ENCODE measurements around the gene EML5. TPM values are rescaled to one million over a fixed set of nuclear protein-coding genes. Genes with fewer than 3 reads are reported as not detected.

Gene EML5
- total RNA-seq, 2 experiments from 2014 or later, result 2.8 to 3.1 TPM

DNA sequence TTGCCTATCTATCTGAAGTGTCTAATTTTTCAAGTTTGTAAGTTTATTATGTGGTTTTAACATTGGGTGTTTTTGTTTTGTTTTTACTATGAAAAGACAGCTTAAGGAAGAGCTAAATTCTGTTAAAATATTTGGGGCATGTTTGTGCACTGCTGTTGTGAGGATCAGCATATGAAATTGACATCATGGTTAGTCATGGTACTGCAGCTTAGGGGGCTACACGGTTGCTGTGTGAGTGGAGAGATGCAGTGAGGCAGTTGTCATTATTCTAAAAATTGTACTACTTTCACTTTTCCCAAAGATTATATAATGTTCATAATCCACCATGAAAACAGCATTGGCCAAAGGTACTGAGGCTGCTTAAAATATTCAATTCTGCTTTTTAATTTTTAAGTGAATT lies 180.9 kb downstream of the EML5 start:
- DNase-seq (no peak), ATAC-seq (ENCODE audit: poor library complexity) (no peak)
- peaks cover 81% of the 10 kb centered on the region for H3K36me3 Mint-ChIP-seq (ENCODE audit: low read depth)
- ChIA-PET POLR2A (interaction anchor here (0.5 kb wide), 1 partner anchor 9 kb away, joined by 3 read pairs; no protein-coding TSS in a partner anchor), CTCF (no interaction called here)
- no peaks in the 10 kb centered on the region for H3K4me1 ChIP-seq (ENCODE audit: insufficient read depth, low read length)
- H3K4me3 Mint-ChIP-seq, result no peak overlapping the region
- TF ChIP-seq, protein P1, sequence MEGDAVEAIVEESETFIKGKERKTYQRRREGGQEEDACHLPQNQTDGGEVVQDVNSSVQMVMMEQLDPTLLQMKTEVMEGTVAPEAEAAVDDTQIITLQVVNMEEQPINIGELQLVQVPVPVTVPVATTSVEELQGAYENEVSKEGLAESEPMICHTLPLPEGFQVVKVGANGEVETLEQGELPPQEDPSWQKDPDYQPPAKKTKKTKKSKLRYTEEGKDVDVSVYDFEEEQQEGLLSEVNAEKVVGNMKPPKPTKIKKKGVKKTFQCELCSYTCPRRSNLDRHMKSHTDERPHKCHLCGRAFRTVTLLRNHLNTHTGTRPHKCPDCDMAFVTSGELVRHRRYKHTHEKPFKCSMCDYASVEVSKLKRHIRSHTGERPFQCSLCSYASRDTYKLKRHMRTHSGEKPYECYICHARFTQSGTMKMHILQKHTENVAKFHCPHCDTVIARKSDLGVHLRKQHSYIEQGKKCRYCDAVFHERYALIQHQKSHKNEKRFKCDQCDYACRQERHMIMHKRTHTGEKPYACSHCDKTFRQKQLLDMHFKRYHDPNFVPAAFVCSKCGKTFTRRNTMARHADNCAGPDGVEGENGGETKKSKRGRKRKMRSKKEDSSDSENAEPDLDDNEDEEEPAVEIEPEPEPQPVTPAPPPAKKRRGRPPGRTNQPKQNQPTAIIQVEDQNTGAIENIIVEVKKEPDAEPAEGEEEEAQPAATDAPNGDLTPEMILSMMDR (IDR thresholded peaks at IDR 0.05), result no peak
- H3K4me1 Mint-ChIP-seq (ENCODE audit: low read depth), result peaks cover 18% of the 10 kb centered on the region
- intact Hi-C loops (cut with DNase I, micrococcal nuclease), result no loop called here
- no peak overlapping the region for H3K27ac Mint-ChIP-seq
- no peaks in the 10 kb centered on the region for H3K9me3 Mint-ChIP-seq
- peaks cover 48% of the 10 kb centered on the region for H3K36me3 ChIP-seq (ENCODE audit: insufficient read depth, low read length)
- H3K27me3 Mint-ChIP-seq, result no peaks in the 10 kb centered on the region
- H3K4me3 ChIP-seq (ENCODE audit: low read length), result no peak overlapping the region
- H3K9me3 ChIP-seq (ENCODE audit: control insufficient read depth in 1 of 2, insufficient read depth in 1 of 2, low read length in 2 of 2), result no peaks in the 10 kb centered on the region
- H3K27ac ChIP-seq (ENCODE audit: low read depth in 1 of 2, low read length in 2 of 2), result no peak overlapping the region
- H3K27me3 ChIP-seq (ENCODE audit: control insufficient read depth in 1 of 2, insufficient read depth in 2 of 2, low read length in 2 of 2), result no peaks in the 10 kb centered on the region

GRCh38 chr14:88607829-88608228 lies 184.9 kb downstream of the EML5 start:
- CTCF ChIA-PET, result no interaction called here
- H3K27ac ChIP-seq (ENCODE audit: low read depth in 1 of 2, low read length in 2 of 2), result no peak overlapping the region
- ATAC-seq (ENCODE audit: poor library complexity) (no peak), DNase-seq (no peak)
- POLR2A ChIA-PET, result no interaction called here
- no peaks in the 10 kb centered on the region for H3K27me3 Mint-ChIP-seq
- intact Hi-C loops (cut with DNase I, micrococcal nuclease), result no loop called here
- no peaks in the 10 kb centered on the region for H3K27me3 ChIP-seq (ENCODE audit: control insufficient read depth in 1 of 2, insufficient read depth in 2 of 2, low read length in 2 of 2)
- H3K4me3 Mint-ChIP-seq, result no peak overlapping the region
- H3K4me1 ChIP-seq (ENCODE audit: insufficient read depth, low read length), result no peaks in the 10 kb centered on the region
- H3K27ac Mint-ChIP-seq, result no peak overlapping the region
- H3K9me3 ChIP-seq (ENCODE audit: control insufficient read depth in 1 of 2, insufficient read depth in 1 of 2, low read length in 2 of 2), result no peaks in the 10 kb centered on the region
- peaks cover 95% of the 10 kb centered on the region for H3K36me3 Mint-ChIP-seq (ENCODE audit: low read depth)
- peaks cover 80% of the 10 kb centered on the region for H3K36me3 ChIP-seq (ENCODE audit: insufficient read depth, low read length)
- H3K4me1 Mint-ChIP-seq (ENCODE audit: low read depth), result peaks cover 12% of the 10 kb centered on the region
- no peak overlapping the region for H3K4me3 ChIP-seq (ENCODE audit: low read length)
- H3K9me3 Mint-ChIP-seq, result no peaks in the 10 kb centered on the region
- TF ChIP-seq, protein P1 (IDR thresholded peaks at IDR 0.05), result no peak

DNA sequence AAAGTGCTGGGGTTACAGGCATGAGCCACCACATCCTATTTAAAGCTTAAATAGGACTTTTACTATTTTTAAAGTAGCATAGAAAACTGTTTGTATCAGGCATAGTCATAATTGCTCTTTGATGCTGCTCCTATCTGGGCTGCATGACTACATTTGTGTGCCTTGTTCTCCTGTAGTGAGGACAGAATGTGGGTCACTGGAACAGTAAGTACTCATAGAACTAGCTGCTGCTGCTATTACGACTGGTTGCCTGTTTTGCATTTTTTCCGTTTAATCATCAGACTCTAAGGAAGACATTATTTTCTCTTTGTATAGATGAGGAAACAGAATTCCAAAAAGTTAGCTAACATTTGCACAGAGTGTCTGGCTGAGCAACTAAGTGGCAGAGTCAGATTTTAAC lies 187.2 kb downstream of the EML5 start:
- Mint-ChIP-seq H3K27me3 (no peaks in the 10 kb centered on the region), H3K36me3 (ENCODE audit: low read depth) (peaks cover 97% of the 10 kb centered on the region), H3K4me3 (no peak overlapping the region), H3K27ac (no peak overlapping the region), H3K4me1 (ENCODE audit: low read depth) (peaks cover 6% of the 10 kb centered on the region), H3K9me3 (no peaks in the 10 kb centered on the region)
- ChIA-PET POLR2A (no interaction called here), CTCF (no interaction called here)
- intact Hi-C loops (cut with DNase I, micrococcal nuclease), result no loop called here
- TF ChIP-seq, protein P1 (IDR thresholded peaks at IDR 0.05), result no peak
- Histone ChIP-seq H3K4me1 (ENCODE audit: insufficient read depth, low read length) (no peaks in the 10 kb centered on the region), H3K9me3 (ENCODE audit: control insufficient read depth in 1 of 2, insufficient read depth in 1 of 2, low read length in 2 of 2) (no peaks in the 10 kb centered on the region), H3K27ac (ENCODE audit: low read depth in 1 of 2, low read length in 2 of 2) (no peak overlapping the region), H3K4me3 (ENCODE audit: low read length) (no peak overlapping the region), H3K27me3 (ENCODE audit: control insufficient read depth in 1 of 2, insufficient read depth in 2 of 2, low read length in 2 of 2) (no peaks in the 10 kb centered on the region), H3K36me3 (ENCODE audit: insufficient read depth, low read length) (peaks cover 79% of the 10 kb centered on the region)
- DNase-seq, result no peak
- ATAC-seq (ENCODE audit: poor library complexity), result no peak
